Fibroblast of villous mesenchyme (primary cell): ENCODE data around the gene SLC22A23. TPM values are rescaled to one million over a fixed set of nuclear protein-coding genes. Genes with fewer than 3 reads are reported as not detected.

Source experiments
- DNase-seq: peaks from one replicate; pipeline ENCODE4 v3.0.0-alpha.2; 2010; ENCODE audit warnings: low read depth
- H3K4me3 ChIP-seq: 2 replicates; pipeline ENCODE4 v1.5.1; 2011; ENCODE audit warnings: low read depth, mild to moderate bottlenecking, low read length
- total RNA-seq: library from RNA; depleted of rRNA; stranded (reverse); fragments of >200 nt; gene quantifications from 2 replicates; pipeline ENCODE4 v1.2.3, GENCODE V29; 2012
- TF ChIP-seq, protein P1 (sequence below): IDR thresholded peaks from 2 replicates; pipeline ENCODE4 v1.5.1; 2012; ENCODE audit warnings: low read depth, mild to moderate bottlenecking, low read length; ENCODE audit not compliant: insufficient read depth

The SLC22A23 gene
- total RNA-seq, 1 donor = 2.2 TPM

DNA sequence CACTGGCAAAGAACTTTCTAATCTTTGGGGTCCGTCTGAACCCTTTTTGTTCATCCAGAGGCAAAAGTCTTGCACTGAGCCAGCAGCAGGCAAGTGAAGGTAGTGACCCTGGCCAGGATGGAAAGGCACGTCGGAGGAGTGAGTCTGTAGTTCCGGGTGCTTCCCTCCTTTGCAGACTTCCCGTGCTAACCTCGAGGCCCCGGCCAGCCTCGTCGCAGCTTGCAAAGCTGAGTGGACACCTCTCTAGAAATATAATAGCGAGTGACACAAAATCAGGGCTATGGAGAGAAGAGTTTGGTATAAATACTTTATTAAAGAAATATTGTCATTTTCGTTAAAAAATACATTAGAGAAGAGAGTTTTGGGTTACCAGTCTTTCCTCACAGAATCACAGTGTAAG lies 188.2 kb downstream of the SLC22A23 start:
- TF ChIP-seq, protein P1, sequence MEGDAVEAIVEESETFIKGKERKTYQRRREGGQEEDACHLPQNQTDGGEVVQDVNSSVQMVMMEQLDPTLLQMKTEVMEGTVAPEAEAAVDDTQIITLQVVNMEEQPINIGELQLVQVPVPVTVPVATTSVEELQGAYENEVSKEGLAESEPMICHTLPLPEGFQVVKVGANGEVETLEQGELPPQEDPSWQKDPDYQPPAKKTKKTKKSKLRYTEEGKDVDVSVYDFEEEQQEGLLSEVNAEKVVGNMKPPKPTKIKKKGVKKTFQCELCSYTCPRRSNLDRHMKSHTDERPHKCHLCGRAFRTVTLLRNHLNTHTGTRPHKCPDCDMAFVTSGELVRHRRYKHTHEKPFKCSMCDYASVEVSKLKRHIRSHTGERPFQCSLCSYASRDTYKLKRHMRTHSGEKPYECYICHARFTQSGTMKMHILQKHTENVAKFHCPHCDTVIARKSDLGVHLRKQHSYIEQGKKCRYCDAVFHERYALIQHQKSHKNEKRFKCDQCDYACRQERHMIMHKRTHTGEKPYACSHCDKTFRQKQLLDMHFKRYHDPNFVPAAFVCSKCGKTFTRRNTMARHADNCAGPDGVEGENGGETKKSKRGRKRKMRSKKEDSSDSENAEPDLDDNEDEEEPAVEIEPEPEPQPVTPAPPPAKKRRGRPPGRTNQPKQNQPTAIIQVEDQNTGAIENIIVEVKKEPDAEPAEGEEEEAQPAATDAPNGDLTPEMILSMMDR = no peak
- no peak for DNase-seq
- no peak overlapping the region for H3K4me3 ChIP-seq

DNA sequence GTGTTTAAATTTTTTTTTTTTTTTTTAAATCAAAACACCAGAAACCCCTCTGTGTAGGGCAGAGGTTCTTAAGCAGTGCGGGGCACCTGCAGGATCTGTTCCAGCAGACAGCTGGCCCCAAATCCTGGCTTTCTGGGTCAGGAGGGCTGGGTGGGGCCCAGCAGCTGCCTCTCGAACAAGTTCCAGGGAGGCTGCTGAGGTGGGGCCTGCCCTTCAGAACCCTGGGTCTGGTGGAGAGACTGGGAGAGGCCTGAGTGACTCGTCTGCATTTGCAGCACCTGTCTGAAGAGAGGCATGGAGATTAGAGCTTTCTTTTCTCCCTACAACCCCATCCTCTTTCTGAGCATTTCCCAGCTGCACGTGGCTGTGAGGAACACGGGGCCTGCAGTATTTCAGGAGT lies 189.7 kb downstream of the SLC22A23 start:
- no peak for DNase-seq
- TF ChIP-seq, protein P1 = no peak
- H3K4me3 ChIP-seq = no peak overlapping the region

DNA sequence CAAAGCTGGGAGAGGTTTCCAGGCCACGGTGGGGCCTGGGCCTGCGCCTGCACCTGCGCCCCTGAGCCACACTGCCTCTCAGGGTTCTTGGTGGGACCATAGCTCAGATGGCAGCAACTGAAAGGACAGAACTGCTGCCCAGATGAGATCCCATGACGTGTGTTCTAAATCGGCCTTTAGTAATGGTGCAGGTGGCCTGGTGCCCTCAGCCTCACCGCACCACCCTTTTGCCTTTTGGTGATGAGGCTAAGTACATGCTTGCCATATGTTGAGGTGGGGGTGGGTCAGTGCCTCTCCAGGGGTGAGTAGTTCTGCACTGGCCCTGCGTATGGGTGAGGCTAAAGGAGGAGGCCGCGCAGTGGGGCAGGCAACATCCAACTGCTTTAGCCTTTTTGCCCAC lies 190.7 kb downstream of the SLC22A23 start:
- TF ChIP-seq, protein P1 = no peak
- DNase-seq = no peak
- no peak overlapping the region for H3K4me3 ChIP-seq

DNA sequence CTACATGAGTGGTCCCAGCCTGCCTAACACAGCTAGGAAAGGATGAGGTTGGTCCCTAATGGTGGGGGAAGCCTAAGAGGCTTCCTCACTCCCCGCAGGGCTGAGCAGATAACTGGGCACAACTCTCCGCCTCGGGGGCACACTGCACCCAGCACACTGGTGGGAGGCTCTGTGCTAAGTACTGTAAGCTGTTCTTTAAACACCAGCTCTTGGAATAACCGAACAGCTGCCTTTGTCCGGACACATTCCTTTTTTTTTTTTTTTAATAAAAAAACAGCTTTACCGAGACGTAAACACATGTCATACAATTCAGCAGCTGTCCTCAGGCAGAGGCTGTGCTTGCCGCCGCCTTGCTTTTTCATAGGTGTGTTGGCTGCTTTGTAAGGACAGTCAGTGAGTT lies 191.2 kb downstream of the SLC22A23 start:
- TF ChIP-seq, protein P1 = no peak
- DNase-seq = peak; percentile 11

DNA sequence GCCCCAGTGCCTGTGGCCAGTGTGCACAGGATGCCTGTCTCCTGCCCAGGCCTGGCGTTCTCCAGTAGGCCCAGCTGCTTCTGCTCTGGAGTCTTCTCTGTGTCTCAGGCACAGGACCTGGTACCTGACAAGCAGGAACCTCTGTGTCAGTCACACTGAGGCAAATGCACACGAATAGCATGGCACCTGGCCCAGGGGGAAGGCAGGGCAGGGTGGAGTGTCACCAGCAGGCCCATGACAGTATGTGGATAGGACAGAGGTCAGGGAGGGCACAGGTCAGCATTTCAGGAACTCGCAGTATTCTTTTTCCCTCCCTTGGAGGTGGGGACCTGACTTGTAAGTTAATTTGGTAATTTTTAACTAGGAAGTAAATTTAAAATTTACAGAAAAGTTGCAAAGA lies 192.5 kb downstream of the SLC22A23 start:
- no peak for DNase-seq

More for the DNA sequence above, 191.2 kb downstream of the SLC22A23 start:
- no peak overlapping the region for H3K4me3 ChIP-seq

DNA sequence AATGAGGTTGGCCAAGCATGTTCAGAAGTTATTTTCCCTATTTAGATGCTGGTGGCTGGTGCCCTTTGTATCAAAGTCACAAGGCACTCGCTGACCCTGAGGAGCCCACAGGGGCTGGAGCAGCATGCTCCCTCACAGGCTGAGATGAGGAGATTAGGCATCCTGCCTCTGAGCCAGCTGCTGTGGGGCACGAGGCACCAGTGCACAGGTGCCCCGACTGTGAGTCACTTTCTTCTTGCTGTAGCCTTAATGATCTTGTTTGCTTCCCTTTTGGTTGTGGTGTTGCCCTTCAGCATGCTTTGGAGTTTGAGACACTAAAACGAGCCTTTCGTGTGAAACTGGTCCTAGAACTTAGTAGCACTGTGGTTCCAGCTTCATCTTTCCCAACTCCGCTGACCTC lies 193.8 kb downstream of the SLC22A23 start:
- no peak for DNase-seq
- TF ChIP-seq, protein P1 = no peak
- H3K4me3 ChIP-seq = no peak overlapping the region

More for the DNA sequence above, 192.5 kb downstream of the SLC22A23 start:
- no peak overlapping the region for H3K4me3 ChIP-seq
- TF ChIP-seq, protein P1 = no peak

DNA sequence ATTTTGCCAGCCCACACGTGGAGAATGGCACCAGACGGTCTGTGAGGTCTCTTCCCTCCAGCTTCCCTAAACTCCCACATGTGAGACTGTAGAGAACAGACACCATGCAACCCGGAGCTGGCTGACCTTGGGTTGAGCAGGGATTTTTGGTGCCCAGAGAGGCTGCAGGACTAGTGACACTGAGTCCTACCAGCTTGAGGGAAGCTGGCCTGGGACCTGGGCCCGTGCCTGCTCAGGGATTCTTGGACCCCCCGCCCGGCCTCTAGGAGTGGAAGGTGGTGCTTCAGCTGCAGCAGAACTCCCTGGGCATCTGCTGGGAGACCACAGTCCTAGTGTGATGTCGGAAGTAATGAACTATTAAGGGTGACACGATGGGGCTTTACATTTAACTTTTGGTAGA lies 194.9 kb downstream of the SLC22A23 start:
- TF ChIP-seq, protein P1 = no peak
- no peak overlapping the region for H3K4me3 ChIP-seq
- DNase-seq = no peak
